Measurements from ENCODE around the gene RAD50. TPM values are rescaled to one million over a fixed set of nuclear protein-coding genes. Genes with fewer than 3 reads are reported as not detected.

RAD50 gene
- total RNA-seq, 5 donors from 2014 or later (not counting 1 experiment from before 2014, with no cell fraction given) = 19.7 to 33.7 (median 28.5) TPM

- ChIA-PET CTCF (no interaction called here), POLR2A (no interaction called here)
- H3K27me3 Mint-ChIP-seq = peaks cover 0 to 3% of the 10 kb centered on the region in 2 donors
- H3K27ac Mint-ChIP-seq = no peak overlapping the region
- Histone ChIP-seq H3K4me1 (ENCODE audit: control insufficient read depth in 1 of 2, extremely low read depth in 1 of 2, insufficient read depth in 2 of 2, low read length in 2 of 2) (peaks cover 0 to 20% of the 10 kb centered on the region in 2 experiments), H3K4me3 (ENCODE audit: control insufficient read depth in 1 of 2, extremely low read depth in 1 of 2, low read length in 1 of 2) (no peak overlapping the region), H3K9me3 (no peaks in the 10 kb centered on the region), H3K36me3 (ENCODE audit: control insufficient read depth in 2 of 2, extremely low read depth in 1 of 2, insufficient read depth in 1 of 2, low read length in 1 of 2) (no peaks in the 10 kb centered on the region), H3K27ac (ENCODE audit: low read length) (no peak overlapping the region), H3K27me3 (replicated peaks in 1 of 2; ENCODE audit: control insufficient read depth in 2 of 2, extremely low read depth in 1 of 2, insufficient read depth in 2 of 2, low read length in 1 of 2) (peaks cover 0 to 5% of the 10 kb centered on the region in 2 experiments)
- H3K36me3 Mint-ChIP-seq = no peaks in the 10 kb centered on the region
- WGBS (ENCODE audit: insufficient coverage) = 92% methylated on average over 17 of the region's 22 CpGs
- ATAC-seq (replicated peaks in 1 of 4) = no peak
- peaks cover 11 to 14% (median 13%) of the 10 kb centered on the region in 3 donors for H3K4me1 Mint-ChIP-seq
- no peak overlapping the region for H3K4me3 Mint-ChIP-seq
- no peak for DNase-seq
- no peaks in the 10 kb centered on the region for H3K9me3 Mint-ChIP-seq
Observed at GRCh38 chr5:132667761-132668705, 111.3 kb downstream of the RAD50 start.

DNA sequence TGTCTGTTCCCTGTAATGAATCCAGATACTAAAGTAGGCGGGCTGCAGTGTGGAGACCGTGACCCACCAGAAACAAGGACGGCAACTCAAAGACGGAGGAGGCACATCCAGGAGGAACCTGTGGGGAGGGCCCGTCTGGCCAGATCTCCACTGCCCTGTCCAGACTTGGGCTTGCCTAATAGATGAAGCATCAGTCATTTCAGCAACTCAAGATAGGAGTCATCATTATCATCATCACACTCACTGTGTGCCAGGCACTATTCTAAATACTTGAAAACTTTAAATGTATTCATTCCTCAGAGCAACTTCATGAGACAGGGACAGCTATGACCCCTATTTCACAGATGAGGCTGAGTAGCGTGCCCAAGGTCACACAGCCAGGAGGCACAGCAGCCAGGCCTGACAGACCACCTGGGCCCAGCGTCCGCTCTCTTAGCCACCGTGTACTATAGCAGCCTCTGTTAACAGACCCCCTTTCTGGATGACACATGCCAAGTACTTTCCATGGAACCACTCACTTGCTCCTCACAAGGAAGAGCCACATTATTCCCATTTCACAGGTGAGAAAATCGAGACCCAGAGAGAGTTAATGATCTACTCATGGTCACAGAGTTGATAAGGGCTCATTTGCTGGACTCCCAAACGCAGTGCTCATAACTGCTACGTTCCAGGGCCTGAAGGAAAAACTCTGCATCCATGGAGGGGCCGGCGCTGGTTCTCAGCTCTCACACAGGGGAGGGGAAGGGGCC lies 112.1 kb downstream of the RAD50 start:
- CTCF ChIA-PET = no interaction called here
- ATAC-seq (replicated peaks in 1 of 4) = no peak
- peaks cover 0 to 3% of the 10 kb centered on the region in 2 donors for H3K27me3 Mint-ChIP-seq
- Histone ChIP-seq H3K9me3 (no peaks in the 10 kb centered on the region), H3K4me1 (ENCODE audit: control insufficient read depth in 1 of 2, extremely low read depth in 1 of 2, insufficient read depth in 2 of 2, low read length in 2 of 2) (peaks cover 0 to 11% of the 10 kb centered on the region in 2 experiments), H3K27me3 (replicated peaks in 1 of 2; ENCODE audit: control insufficient read depth in 2 of 2, extremely low read depth in 1 of 2, insufficient read depth in 2 of 2, low read length in 1 of 2) (peaks cover 0 to 5% of the 10 kb centered on the region in 2 experiments), H3K27ac (ENCODE audit: low read length) (no peak overlapping the region), H3K36me3 (ENCODE audit: control insufficient read depth in 2 of 2, extremely low read depth in 1 of 2, insufficient read depth in 1 of 2, low read length in 1 of 2) (no peaks in the 10 kb centered on the region), H3K4me3 (ENCODE audit: control insufficient read depth in 1 of 2, extremely low read depth in 1 of 2, low read length in 1 of 2) (no peak overlapping the region)
- H3K27ac Mint-ChIP-seq = no peak overlapping the region
- DNase-seq = no peak
- H3K9me3 Mint-ChIP-seq = no peaks in the 10 kb centered on the region
- H3K36me3 Mint-ChIP-seq = no peaks in the 10 kb centered on the region
- POLR2A ChIA-PET = no interaction called here
- WGBS (ENCODE audit: insufficient coverage) = 95% methylated on average over 10 of the region's 14 CpGs
- no peak overlapping the region for H3K4me3 Mint-ChIP-seq
- peaks cover 5 to 11% (median 6%) of the 10 kb centered on the region in 3 donors for H3K4me1 Mint-ChIP-seq

GRCh38 chr5:132669455-132669820 lies 112.7 kb downstream of the RAD50 start:
- Mint-ChIP-seq H3K4me1 (peaks cover 0 to 11% (median under 1%) of the 10 kb centered on the region in 3 donors), H3K27ac (no peak overlapping the region), H3K36me3 (no peaks in the 10 kb centered on the region), H3K27me3 (peaks cover 0 to 3% of the 10 kb centered on the region in 2 donors), H3K9me3 (no peaks in the 10 kb centered on the region), H3K4me3 (no peak overlapping the region)
- POLR2A ChIA-PET = no interaction called here
- Histone ChIP-seq H3K4me3 (ENCODE audit: control insufficient read depth in 1 of 2, extremely low read depth in 1 of 2, low read length in 1 of 2) (no peak overlapping the region), H3K36me3 (ENCODE audit: control insufficient read depth in 2 of 2, extremely low read depth in 1 of 2, insufficient read depth in 1 of 2, low read length in 1 of 2) (no peaks in the 10 kb centered on the region), H3K27ac (ENCODE audit: low read length) (no peak overlapping the region), H3K9me3 (no peaks in the 10 kb centered on the region), H3K4me1 (ENCODE audit: control insufficient read depth in 1 of 2, extremely low read depth in 1 of 2, insufficient read depth in 2 of 2, low read length in 2 of 2) (peaks cover 0 to 9% of the 10 kb centered on the region in 2 experiments), H3K27me3 (replicated peaks in 1 of 2; ENCODE audit: control insufficient read depth in 2 of 2, extremely low read depth in 1 of 2, insufficient read depth in 2 of 2, low read length in 1 of 2) (peaks cover 0 to 5% of the 10 kb centered on the region in 2 experiments)
- WGBS (ENCODE audit: insufficient coverage) = 85% methylated on average over 3 of the region's 7 CpGs
- no peak for ATAC-seq (replicated peaks in 1 of 4)
- CTCF ChIA-PET = no interaction called here
- no peak for DNase-seq

- H3K36me3 Mint-ChIP-seq = no peaks in the 10 kb centered on the region
- peaks cover 0 to 14% (median 0%) of the 10 kb centered on the region in 3 donors for H3K4me1 Mint-ChIP-seq
- no peak overlapping the region for H3K27ac Mint-ChIP-seq
- H3K27me3 ChIP-seq (replicated peaks in 1 of 2; ENCODE audit: control insufficient read depth in 2 of 2, extremely low read depth in 1 of 2, insufficient read depth in 2 of 2, low read length in 1 of 2) = peaks cover 0 to 5% of the 10 kb centered on the region in 2 experiments
- ATAC-seq (replicated peaks in 1 of 4) (no peak), DNase-seq (no peak)
- 92% methylated on average over 14 of the region's 16 CpGs for WGBS (ENCODE audit: insufficient coverage)
- ChIA-PET CTCF (interaction anchor here in 1 of 2 donors (0.6 kb wide), 1 partner anchor 241 kb away, joined by 3 read pairs; no protein-coding TSS in a partner anchor), POLR2A (interaction anchor here in 1 of 2 donors (0.6 kb wide), 1 partner anchor 28 kb away, joined by 3 read pairs; no protein-coding TSS in a partner anchor)
- no peaks in the 10 kb centered on the region for H3K9me3 Mint-ChIP-seq
- H3K9me3 ChIP-seq = no peaks in the 10 kb centered on the region
- no peak overlapping the region for H3K4me3 ChIP-seq (ENCODE audit: control insufficient read depth in 1 of 2, extremely low read depth in 1 of 2, low read length in 1 of 2)
- H3K4me1 ChIP-seq (ENCODE audit: control insufficient read depth in 1 of 2, extremely low read depth in 1 of 2, insufficient read depth in 2 of 2, low read length in 2 of 2) = peaks cover 0 to 4% of the 10 kb centered on the region in 2 experiments
- no peak overlapping the region for H3K27ac ChIP-seq (ENCODE audit: low read length)
- no peaks in the 10 kb centered on the region for H3K36me3 ChIP-seq (ENCODE audit: control insufficient read depth in 2 of 2, extremely low read depth in 1 of 2, insufficient read depth in 1 of 2, low read length in 1 of 2)
- no peak overlapping the region for H3K4me3 Mint-ChIP-seq
- H3K27me3 Mint-ChIP-seq = peaks cover 0 to 3% of the 10 kb centered on the region in 2 donors
Observed at GRCh38 chr5:132669966-132670882, 113.4 kb downstream of the RAD50 start.

DNA sequence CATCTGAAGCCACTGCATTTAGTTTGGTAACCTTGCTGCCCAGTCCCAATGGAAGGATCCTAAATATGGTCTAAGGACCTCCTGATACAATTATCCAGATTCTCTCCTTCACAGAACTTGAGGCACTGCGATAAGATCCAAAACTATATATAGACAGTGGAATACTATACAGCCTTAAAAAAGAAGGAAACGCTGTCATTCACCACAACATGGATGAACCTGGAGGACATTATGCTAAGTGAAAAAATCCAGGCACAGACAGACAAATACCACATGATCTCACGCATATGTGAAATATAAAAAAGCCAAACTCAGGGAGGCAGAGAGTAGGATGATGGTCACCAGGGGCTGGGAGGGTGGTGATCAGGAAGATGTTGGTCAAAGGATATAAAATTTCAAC lies 114.2 kb downstream of the RAD50 start:
- no peak overlapping the region for H3K27ac Mint-ChIP-seq
- H3K27me3 Mint-ChIP-seq = peaks cover 0 to 3% of the 10 kb centered on the region in 2 donors

More for the DNA sequence above, 114.2 kb downstream of the RAD50 start:
- Histone ChIP-seq H3K9me3 (no peaks in the 10 kb centered on the region), H3K27me3 (replicated peaks in 1 of 2; ENCODE audit: control insufficient read depth in 2 of 2, extremely low read depth in 1 of 2, insufficient read depth in 2 of 2, low read length in 1 of 2) (peaks cover 0 to 5% of the 10 kb centered on the region in 2 experiments), H3K4me3 (ENCODE audit: control insufficient read depth in 1 of 2, extremely low read depth in 1 of 2, low read length in 1 of 2) (no peak overlapping the region), H3K27ac (ENCODE audit: low read length) (no peak overlapping the region), H3K4me1 (ENCODE audit: control insufficient read depth in 1 of 2, extremely low read depth in 1 of 2, insufficient read depth in 2 of 2, low read length in 2 of 2) (peaks cover 0 to 11% of the 10 kb centered on the region in 2 experiments), H3K36me3 (ENCODE audit: control insufficient read depth in 2 of 2, extremely low read depth in 1 of 2, insufficient read depth in 1 of 2, low read length in 1 of 2) (no peaks in the 10 kb centered on the region)
- POLR2A ChIA-PET = interaction anchor here in 1 of 2 donors (0.6 kb wide), 1 partner anchor 27 kb away, joined by 3 read pairs; no protein-coding TSS in a partner anchor
- Mint-ChIP-seq H3K9me3 (no peaks in the 10 kb centered on the region), H3K36me3 (no peaks in the 10 kb centered on the region), H3K4me3 (no peak overlapping the region), H3K4me1 (peaks cover 0 to 18% (median 0%) of the 10 kb centered on the region in 3 donors)
- DNase-seq = no peak
- no peak for ATAC-seq (replicated peaks in 1 of 4)
- WGBS (ENCODE audit: insufficient coverage) = no CpG with 5 or more reads among the region's 3 CpGs
- CTCF ChIA-PET = no interaction called here

All from T-cell (primary cell).